Caco-2 (cell line): ENCODE results near the gene BAG3. TPM values are rescaled to one million over a fixed set of nuclear protein-coding genes. Genes with fewer than 3 reads are reported as not detected.
A peak's percentile ranks its signal among the peaks of the same experiment; 100 is the strongest.

Experiments
- BruUV-seq: library from RNA; stranded (reverse); fragments of 400-500 nt; replicated peaks from 2 replicates; lab custom pipeline; 2021; lab: Mats Ljungman, UMichigan
- CTCF ChIA-PET: fragments of 300-600 bp; sonication (Branson Sonifier 250); formaldehyde crosslinking; loops from one replicate; lab custom pipeline; 2022; ENCODE audit warnings: antibody characterized with exemption; lab: Charles Lee
- POLR2A ChIA-PET: fragments of 300-600 bp; sonication (Branson Sonifier 250); formaldehyde crosslinking; loops from one replicate; lab custom pipeline; 2022; ENCODE audit warnings: antibody characterized with exemption; lab: Charles Lee
- DNase-seq, 2 experiments: peaks; one replicate each; pipeline versions ENCODE4 v3.0.0 to v3.0.0-alpha.2; 2020 to 2022
- H3K27me3 ChIP-seq: replicated peaks from 2 replicates; pipeline ENCODE4 v1.6.0; 2011; ENCODE audit warnings: low read length; ENCODE audit not compliant: control insufficient read depth, insufficient read depth
- H3K36me3 ChIP-seq: 2 replicates; pipeline ENCODE4 v1.5.1; 2011; ENCODE audit warnings: low read length; ENCODE audit not compliant: control insufficient read depth, insufficient read depth
- H3K4me1 ChIP-seq: fragments of 250-450 bp; sonication (Bioruptor Pico); 2 replicates; pipeline ENCODE4 v1.5.1; 2020; ENCODE audit warnings: mild to moderate bottlenecking
- H3K4me3 ChIP-seq: 2 replicates; pipeline ENCODE4 v1.5.1; 2011; ENCODE audit warnings: low read depth, mild to moderate bottlenecking, control low read depth, low read length
- H3K9me3 ChIP-seq: fragments of 250-450 bp; sonication (Bioruptor Pico); 2 replicates; pipeline ENCODE4 v1.5.1; 2020; ENCODE audit warnings: mild to moderate bottlenecking, moderate library complexity
- H3K27ac Mint-ChIP-seq: one replicate; pipeline ENCODE4 v1.8.0; 2022; ENCODE audit warnings: mixed read lengths; ENCODE audit not compliant: unreplicated experiment
- H3K27me3 Mint-ChIP-seq: one replicate; pipeline ENCODE4 v1.8.0; 2022; ENCODE audit warnings: mixed read lengths; ENCODE audit not compliant: insufficient read depth, unreplicated experiment
- H3K36me3 Mint-ChIP-seq: one replicate; pipeline ENCODE4 v1.8.0; 2022; ENCODE audit warnings: mild to moderate bottlenecking, mixed read lengths; ENCODE audit not compliant: insufficient read depth, unreplicated experiment
- H3K4me1 Mint-ChIP-seq: one replicate; pipeline ENCODE4 v1.8.0; 2022; ENCODE audit warnings: low read depth, mixed read lengths; ENCODE audit not compliant: unreplicated experiment
- H3K4me3 Mint-ChIP-seq: one replicate; pipeline ENCODE4 v1.8.0; 2022; ENCODE audit warnings: mild to moderate bottlenecking, moderate library complexity, mixed read lengths; ENCODE audit not compliant: unreplicated experiment
- H3K9me3 Mint-ChIP-seq: one replicate; pipeline ENCODE4 v1.8.0; 2022; ENCODE audit warnings: mixed read lengths; ENCODE audit not compliant: unreplicated experiment
- intact Hi-C: fragments of 100-400 bp; cut with micrococcal nuclease; formaldehyde crosslinking; loops from one replicate; pipeline ENCODE4 v1.10.0; 2022; ENCODE audit not compliant: unreplicated experiment
- total RNA-seq: library from RNA; stranded (reverse); gene quantifications from 2 replicates; pipeline ENCODE4 v1.2.3, GENCODE V29; 2022
- TF ChIP-seq, protein P1 (sequence below), 2 experiments: fragments of 200-600 bp in 1 of 2; IDR thresholded peaks; 1 replicate in 1 of 2; 2 replicates in 1 of 2; pipeline versions ENCODE4 v1.5.1 to v1.8.0; 2011 to 2022; ENCODE audit warnings: antibody characterized with exemption in 1 of 2, control low read depth in 1 of 2, inconsistent platforms in 1 of 2, low read depth in 1 of 2, low read length in 1 of 2, mild to moderate bottlenecking in 1 of 2, moderate library complexity in 1 of 2; ENCODE audit not compliant: insufficient read depth in 1 of 2, severe bottlenecking in 1 of 2, unreplicated experiment in 1 of 2

The BAG3 gene
- total RNA-seq, 1 experiment from 2014 or later = 30.7 TPM

DNA sequence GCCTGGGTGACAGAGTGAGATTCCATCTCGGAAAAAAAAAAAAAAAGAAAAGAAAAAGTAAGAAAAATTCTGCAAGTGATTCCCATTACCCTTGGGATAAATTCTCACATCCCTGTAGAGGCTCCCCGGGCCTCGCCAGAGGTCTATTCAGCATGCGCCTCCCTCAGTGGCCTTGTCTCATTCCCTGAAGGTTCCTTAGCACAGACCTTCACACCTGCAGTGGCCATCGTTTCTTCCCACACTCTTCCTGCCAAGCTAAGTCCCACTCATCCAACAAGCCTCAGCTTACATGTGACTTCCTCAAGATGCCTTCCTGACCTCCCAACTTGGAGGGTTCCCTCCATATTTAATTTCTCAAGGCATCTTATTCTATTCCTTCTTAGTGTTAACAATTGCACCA is 20.9 kb upstream of the BAG3 start:
- peaks cover 6% of the 10 kb centered on the region for H3K4me1 Mint-ChIP-seq
- no peaks in the 10 kb centered on the region for H3K27me3 Mint-ChIP-seq
- no peak overlapping the region for H3K27ac Mint-ChIP-seq
- CTCF ChIA-PET = no interaction called here
- Histone ChIP-seq H3K4me3 (no peak overlapping the region), H3K9me3 (no peaks in the 10 kb centered on the region), H3K4me1 (peaks cover 6% of the 10 kb centered on the region; the same call in 1 of the 2 replicates), H3K36me3 (no peaks in the 10 kb centered on the region), H3K27me3 (no peaks in the 10 kb centered on the region)
- TF ChIP-seq, protein P1, sequence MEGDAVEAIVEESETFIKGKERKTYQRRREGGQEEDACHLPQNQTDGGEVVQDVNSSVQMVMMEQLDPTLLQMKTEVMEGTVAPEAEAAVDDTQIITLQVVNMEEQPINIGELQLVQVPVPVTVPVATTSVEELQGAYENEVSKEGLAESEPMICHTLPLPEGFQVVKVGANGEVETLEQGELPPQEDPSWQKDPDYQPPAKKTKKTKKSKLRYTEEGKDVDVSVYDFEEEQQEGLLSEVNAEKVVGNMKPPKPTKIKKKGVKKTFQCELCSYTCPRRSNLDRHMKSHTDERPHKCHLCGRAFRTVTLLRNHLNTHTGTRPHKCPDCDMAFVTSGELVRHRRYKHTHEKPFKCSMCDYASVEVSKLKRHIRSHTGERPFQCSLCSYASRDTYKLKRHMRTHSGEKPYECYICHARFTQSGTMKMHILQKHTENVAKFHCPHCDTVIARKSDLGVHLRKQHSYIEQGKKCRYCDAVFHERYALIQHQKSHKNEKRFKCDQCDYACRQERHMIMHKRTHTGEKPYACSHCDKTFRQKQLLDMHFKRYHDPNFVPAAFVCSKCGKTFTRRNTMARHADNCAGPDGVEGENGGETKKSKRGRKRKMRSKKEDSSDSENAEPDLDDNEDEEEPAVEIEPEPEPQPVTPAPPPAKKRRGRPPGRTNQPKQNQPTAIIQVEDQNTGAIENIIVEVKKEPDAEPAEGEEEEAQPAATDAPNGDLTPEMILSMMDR (IDR thresholded peaks at IDR 0.05; ENCODE audit: insufficient read depth in 1 of 2, low read depth in 1 of 2, low read length in 1 of 2, severe bottlenecking in 1 of 2, unreplicated experiment in 1 of 2) = no peak
- DNase-seq = no peak
- no peaks in the 10 kb centered on the region for H3K9me3 Mint-ChIP-seq
- no TSS peak for BruUV-seq
- POLR2A ChIA-PET = no interaction called here
- intact Hi-C loops = no loop called here
- H3K4me3 Mint-ChIP-seq = no peak overlapping the region
- H3K36me3 Mint-ChIP-seq = no peaks in the 10 kb centered on the region

DNA sequence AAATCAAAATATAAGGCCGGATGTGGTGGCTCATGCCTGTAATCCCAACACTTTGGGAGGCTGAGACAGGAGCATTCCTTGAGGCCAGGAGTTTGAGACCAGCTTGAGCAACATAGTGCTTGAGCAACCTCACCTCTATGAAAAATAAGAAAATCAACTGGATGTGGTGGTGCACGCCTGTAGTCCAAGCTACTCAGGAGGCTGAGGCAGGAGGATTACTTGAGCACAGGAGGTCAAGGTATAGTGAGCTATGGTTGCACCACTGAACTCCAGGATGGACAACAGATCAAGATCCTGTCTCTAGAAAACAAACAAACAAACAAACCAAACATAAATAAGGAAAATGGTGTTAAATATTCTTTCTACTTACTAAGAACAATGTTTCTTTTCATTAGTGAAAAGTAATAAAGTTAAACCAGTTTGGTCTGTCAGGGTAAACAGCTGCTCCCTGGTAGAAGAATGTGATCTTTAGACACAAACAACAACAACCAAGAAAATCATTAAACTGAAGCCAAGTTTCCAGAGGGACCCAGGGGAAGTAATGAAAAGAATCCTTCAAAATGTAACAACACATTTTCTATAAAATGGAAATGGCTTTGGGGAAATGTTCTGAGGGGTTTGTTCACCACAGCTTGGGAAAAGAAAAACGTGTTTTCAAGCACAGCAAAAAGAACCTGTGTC is 17.5 kb upstream of the BAG3 start:
- no peaks in the 10 kb centered on the region for H3K36me3 ChIP-seq
- CTCF ChIA-PET = interaction anchor here (1.0 kb wide), 1 partner anchor 25 kb away, joined by 3 read pairs; no protein-coding TSS in a partner anchor
- POLR2A ChIA-PET = interaction anchor here (0.7 kb wide), 2 partner anchors 61 to 92 kb away, joined by 3 to 7 read pairs; partner anchors contain the start of gene INPP5F

DNA sequence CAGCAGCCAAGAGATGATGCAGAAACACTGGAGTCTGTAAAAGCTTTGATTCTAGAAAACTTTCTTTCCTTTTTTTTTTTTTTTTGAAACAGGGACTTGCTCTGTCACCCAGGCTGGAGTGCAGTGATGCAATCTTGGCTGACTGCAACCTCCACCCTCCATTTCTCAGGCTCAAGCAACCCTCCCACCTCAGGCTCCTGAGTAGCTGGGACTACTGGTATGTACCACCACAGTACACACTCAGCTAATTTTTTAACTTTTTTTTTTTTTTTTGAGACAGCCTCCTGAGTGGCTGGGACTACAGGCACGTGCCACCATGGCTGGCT is 17.0 kb upstream of the BAG3 start:
- ChIA-PET POLR2A (no interaction called here), CTCF (interaction anchor here (1.0 kb wide), 1 partner anchor 26 kb away, joined by 3 read pairs; no protein-coding TSS in a partner anchor)
- no peaks in the 10 kb centered on the region for H3K36me3 Mint-ChIP-seq
- H3K4me1 Mint-ChIP-seq = peaks cover 6% of the 10 kb centered on the region
- no peaks in the 10 kb centered on the region for H3K9me3 Mint-ChIP-seq
- no peak overlapping the region for H3K4me3 ChIP-seq
- DNase-seq = peak; percentile 47 to 52
- no peaks in the 10 kb centered on the region for H3K27me3 Mint-ChIP-seq
- H3K27ac Mint-ChIP-seq = peak overlapping the region; percentile 53
- no peaks in the 10 kb centered on the region for H3K27me3 ChIP-seq
- intact Hi-C loops = no loop called here
- H3K9me3 ChIP-seq = no peaks in the 10 kb centered on the region
- TF ChIP-seq, protein P1 (IDR thresholded peaks at IDR 0.05; ENCODE audit: insufficient read depth in 1 of 2, low read depth in 1 of 2, low read length in 1 of 2, severe bottlenecking in 1 of 2, unreplicated experiment in 1 of 2) = no peak
- H3K36me3 ChIP-seq = no peaks in the 10 kb centered on the region
- H3K4me3 Mint-ChIP-seq = no peak overlapping the region
- peaks cover 6% of the 10 kb centered on the region; the same call in 1 of the 2 replicates for H3K4me1 ChIP-seq
- no TSS peak for BruUV-seq

More for the DNA sequence above, 17.5 kb upstream of the BAG3 start:
- Histone ChIP-seq H3K4me3 (no peak overlapping the region), H3K27me3 (no peaks in the 10 kb centered on the region), H3K9me3 (no peaks in the 10 kb centered on the region), H3K4me1 (peaks cover 6% of the 10 kb centered on the region; the same call in 1 of the 2 replicates)
- no peak for DNase-seq
- BruUV-seq = no TSS peak
- intact Hi-C loops = no loop called here
- TF ChIP-seq, protein P1 (IDR thresholded peaks at IDR 0.05; ENCODE audit: insufficient read depth in 1 of 2, low read depth in 1 of 2, low read length in 1 of 2, severe bottlenecking in 1 of 2, unreplicated experiment in 1 of 2) = no peak
- Mint-ChIP-seq H3K9me3 (no peaks in the 10 kb centered on the region), H3K4me3 (no peak overlapping the region), H3K27me3 (no peaks in the 10 kb centered on the region), H3K36me3 (no peaks in the 10 kb centered on the region), H3K4me1 (peaks cover 6% of the 10 kb centered on the region), H3K27ac (peak overlapping the region; percentile 53)
